H54 (cell line): ENCODE data around the gene REXO1.

Experiments used
- DNase-seq: peaks from one replicate; pipeline ENCODE4 v3.0.0; 2011; ENCODE audit warnings: low spot score, mixed read lengths; ENCODE audit not compliant: insufficient read length
- FAIRE-seq: peaks from 3 replicates; lab custom pipeline; 2011; peaks lifted over from hg19 to GRCh38; lab: Jason Lieb, UNC
- POLR2A ChIP-seq: IDR thresholded peaks from 2 replicates; pipeline ENCODE4 v1.6.1; 2011; ENCODE audit warnings: low read depth, mild to moderate bottlenecking, low read length

The REXO1 gene

DNA sequence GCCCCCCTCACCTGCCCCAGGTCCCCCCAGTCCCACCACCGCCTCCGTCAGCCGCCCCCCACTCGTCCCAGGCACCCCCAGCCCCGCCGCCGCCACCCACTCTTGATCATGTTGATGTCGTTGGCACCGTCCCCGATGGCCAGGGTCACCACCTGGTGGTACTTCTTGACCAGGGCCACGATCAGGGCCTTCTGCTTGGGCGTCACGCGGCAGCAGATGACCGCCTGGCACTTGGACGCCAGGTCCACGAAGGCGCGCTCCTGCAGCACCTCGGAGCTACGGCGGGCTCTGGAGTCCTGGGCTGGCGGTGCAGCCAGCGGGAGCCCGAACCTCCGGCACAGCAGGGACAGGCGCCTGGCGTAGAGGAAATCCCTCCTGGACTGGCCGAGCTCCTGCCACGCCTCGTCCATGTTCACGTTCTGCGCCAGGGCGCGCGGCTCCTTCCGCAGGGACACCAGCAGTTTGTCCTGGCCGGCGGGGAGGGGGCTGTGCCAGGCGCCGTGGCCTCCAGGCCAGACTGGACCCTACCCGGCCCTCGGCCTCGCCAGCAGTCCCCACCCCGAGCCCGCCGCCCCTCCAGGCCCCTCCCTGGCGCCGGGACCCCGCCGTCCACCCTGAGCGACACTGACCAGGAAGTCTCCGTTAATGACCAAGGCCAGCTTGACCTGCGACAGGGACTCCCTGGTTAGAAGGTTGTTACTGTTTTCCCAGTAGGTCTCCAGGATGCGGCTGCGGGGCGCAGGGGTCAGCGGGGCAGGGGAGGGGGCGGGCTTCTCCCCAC is 58.8 kb downstream of the REXO1 start:
- no peak for TF ChIP-seq POLR2A
- FAIRE-seq (no peak), DNase-seq (no peak)

DNA sequence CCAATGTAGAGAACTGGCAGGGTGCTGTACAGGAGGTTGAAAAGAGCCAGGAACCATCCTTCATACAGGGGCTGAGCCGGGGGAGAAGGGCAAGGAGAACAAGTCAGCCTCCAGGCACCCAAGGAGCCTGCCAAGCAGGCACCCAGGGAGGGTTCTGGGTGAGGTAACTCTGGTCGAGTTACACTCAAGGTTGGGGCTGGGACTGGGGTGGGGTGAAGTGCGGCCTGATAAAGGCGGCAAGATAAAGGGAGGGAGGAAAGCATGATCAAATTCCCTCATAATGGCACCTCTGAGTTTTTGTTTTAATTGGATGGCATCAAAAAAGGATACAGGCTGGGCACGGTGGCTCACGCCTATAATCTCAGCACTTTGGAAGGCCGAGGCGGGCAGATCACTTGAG is 61.2 kb downstream of the REXO1 start:
- FAIRE-seq (no peak), DNase-seq (no peak)
- TF ChIP-seq POLR2A: no peak

DNA sequence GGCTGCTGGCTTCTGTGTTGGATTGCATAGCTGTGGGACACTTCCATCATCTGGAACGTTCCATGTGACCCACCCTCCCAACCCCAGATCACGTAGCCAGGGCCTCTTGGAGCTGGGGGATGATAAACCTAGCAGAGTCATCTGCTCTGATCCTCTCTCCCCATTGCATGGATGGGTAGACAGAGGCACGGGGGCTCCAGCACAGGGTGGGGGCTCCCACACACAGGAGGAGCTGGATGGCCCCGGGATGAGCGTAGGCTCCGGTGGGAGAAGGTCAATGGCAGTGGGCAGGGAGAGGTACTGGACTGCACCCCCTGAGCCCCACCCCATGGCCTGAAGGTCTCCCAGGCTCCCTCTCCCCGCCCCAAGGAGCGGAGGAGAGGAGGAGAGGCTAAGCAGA is 61.6 kb downstream of the REXO1 start:
- no peak for DNase-seq
- FAIRE-seq: no peak
- TF ChIP-seq POLR2A: no peak

DNA sequence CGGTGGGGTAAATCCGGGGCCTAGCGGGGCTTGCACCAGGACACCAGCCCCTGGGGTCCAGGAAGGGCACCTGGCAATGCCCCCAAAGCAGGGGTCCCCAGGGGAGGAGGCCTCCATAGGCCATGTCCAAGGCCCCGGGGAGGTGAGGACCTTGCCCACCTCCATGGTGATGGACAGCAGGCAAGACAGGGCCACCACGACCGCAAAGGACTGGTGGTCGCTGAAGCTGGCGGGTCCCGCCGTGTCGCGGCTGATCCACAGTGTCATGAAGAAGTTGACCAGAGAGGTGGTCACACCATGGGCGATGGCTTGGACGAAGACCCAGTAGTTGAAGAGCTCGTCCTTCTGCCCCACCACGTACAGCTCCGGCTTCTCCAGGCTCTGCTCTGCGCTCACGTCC is 63.0 kb downstream of the REXO1 start:
- TF ChIP-seq POLR2A: no peak
- DNase-seq (no peak), FAIRE-seq (no peak)

DNA sequence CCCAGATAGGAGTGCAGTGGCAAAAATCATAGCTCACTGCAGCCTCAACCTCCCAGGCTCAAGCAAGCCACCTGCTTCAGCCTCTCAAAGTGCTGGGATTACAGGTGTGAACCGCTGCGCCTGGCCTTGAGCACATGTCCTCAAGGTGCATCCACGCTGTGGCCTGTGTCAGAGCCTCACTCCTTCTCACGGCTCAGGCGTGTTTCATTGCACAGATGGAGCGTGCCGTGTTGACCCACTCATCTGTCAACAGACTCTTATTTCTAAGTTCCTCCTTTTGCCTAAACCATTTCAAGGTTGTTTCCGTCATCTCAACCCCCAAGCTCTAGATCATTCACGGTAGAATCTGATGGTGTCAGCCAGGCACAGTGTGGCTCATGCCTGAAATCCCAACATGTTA is 64.4 kb downstream of the REXO1 start:
- FAIRE-seq (no peak), DNase-seq (no peak)
- TF ChIP-seq POLR2A: no peak

DNA sequence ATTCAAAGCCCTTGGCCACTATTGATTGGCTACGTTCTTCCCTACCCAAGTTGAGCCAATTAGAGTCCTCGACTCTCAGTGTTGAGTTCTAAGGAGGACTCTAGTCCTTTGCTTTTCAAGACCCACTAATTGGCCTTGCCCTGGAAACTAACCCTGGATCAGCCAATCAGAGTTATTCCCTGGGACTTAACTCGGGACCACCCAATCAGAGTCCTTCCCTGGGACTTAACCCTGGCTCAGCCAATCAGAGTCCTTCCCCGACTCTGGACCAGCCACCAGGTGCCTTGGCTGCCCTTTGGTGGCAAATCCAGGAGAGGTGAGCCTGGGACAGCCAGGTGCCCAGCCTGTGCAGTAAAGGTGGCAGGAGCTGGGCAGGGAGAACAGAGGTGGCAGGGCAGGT is 64.9 kb downstream of the REXO1 start:
- TF ChIP-seq POLR2A: no peak
- no peak for FAIRE-seq
- DNase-seq: no peak

DNA sequence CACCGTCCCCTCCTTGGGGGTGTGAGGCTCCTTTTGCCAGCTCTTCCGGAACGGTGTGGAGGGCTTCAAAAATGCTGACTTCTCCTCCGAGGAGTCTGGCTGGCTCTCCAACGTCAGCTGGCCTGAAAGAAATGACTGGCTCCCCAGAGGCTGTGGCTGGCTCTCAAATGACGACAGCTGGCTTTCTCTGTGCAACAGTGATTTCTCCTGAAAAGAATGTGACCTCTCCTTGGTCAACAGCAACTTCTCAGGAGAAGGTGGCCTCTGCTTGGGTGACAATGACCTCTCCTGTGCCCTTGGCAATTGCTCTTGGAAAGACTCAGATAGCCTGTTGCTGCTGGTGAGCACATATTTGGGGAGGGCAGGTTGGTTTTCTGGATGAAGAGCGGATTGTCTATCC is 65.8 kb downstream of the REXO1 start:
- DNase-seq (no peak), FAIRE-seq (no peak)
- TF ChIP-seq POLR2A: no peak

DNA sequence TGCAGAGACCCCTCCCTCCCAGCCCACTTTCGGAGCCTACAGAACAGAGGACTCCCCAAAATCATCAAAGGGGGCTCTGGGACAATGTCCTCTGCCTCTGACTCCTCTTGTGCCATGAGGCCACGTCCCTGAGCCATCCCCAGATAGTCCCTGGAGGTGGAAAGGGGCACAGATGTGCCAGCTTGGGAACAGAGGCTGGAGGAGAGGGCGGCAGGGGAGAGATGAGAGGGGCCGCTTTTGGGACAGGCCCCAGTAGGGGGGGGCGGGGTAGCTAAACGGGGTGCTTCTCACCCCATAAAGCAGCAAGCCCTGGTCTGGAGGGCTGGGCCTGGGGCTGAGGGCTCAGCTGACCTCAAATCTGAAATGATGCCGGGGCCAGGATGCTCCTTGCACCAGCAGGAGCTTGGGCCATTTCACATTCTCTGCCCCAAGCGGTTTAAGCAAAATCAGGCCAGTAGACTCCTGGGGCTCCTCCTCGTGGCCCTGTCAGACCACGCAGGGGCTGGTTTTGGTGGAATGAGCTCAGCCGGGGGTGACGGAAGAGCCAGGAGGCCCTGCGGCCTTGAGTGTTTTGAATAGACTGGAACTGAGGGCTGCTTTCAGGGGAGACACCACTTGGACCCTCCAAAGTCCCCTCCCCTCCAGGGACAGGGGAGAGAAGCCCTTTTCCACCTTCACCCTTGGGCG is 67.9 kb downstream of the REXO1 start:
- no peak for DNase-seq
- no peak for TF ChIP-seq POLR2A
- FAIRE-seq: no peak

DNA sequence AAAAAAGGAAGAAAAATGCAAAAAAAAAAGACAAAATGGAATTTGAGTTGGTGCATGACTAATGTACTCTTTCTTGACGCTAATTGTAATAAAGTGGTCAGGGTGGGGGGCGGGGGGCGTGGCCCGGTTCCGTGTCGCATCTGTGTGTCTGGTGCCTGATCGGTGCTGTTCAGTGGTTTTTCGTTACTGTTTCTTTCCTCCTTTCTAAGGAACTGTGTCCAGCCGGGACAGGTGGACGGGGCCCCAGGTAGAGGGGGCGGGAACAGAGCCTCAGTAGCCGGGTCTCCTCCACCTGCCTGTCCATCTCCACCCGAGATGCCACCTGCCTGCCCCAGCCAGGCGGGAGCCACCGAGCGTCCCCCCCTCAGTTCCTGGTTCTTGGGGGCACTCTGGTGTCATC is 68.7 kb downstream of the REXO1 start:
- no peak for TF ChIP-seq POLR2A
- DNase-seq: no peak
- FAIRE-seq: no peak

DNA sequence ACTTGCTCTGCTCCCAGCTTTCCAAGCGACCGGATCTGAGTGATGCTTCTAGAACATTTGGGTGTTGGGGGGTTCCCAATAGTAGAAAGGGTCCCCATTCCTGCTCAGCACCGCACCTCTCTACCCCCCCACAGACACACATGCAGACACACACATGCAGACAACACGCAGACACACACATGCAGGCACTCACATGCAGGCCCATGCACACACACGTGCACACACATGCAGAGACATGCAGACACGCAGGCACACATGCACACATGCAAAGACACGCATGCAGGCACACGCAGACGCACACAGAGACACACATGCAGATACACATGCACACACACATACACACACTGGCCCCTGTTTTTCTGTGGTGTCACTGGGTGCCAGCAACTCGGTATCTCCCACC is 71.1 kb downstream of the REXO1 start:
- FAIRE-seq (no peak), DNase-seq (no peak)
- TF ChIP-seq POLR2A: no peak

DNA sequence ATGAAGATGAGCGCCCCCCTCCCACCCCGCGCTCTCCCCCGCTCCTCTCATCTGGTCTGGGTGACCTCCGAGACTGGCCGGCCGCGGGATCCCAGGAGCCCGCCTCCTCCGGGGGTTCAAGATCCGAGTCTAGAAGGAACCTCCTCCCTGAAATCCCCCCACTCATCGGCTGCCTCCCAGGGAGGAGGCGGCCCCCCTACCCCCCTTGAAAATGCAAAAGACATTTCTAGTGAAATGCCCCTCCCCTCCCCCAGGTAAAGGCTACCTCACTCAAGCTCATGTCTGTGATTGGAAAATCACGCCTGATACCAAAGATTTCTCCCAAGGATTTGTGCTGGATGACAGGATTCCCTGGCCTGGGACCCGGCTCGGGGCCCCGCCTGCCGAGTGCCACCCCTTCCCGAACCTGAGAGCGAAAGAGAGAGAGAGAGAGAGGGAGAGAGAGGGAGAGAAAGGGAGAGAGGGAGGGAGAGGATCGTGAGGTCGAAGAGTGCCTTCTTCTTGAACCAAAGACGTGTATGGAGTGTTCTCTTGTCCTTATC is 71.6 kb downstream of the REXO1 start:
- no peak for TF ChIP-seq POLR2A
- DNase-seq (no peak), FAIRE-seq (no peak)

DNA sequence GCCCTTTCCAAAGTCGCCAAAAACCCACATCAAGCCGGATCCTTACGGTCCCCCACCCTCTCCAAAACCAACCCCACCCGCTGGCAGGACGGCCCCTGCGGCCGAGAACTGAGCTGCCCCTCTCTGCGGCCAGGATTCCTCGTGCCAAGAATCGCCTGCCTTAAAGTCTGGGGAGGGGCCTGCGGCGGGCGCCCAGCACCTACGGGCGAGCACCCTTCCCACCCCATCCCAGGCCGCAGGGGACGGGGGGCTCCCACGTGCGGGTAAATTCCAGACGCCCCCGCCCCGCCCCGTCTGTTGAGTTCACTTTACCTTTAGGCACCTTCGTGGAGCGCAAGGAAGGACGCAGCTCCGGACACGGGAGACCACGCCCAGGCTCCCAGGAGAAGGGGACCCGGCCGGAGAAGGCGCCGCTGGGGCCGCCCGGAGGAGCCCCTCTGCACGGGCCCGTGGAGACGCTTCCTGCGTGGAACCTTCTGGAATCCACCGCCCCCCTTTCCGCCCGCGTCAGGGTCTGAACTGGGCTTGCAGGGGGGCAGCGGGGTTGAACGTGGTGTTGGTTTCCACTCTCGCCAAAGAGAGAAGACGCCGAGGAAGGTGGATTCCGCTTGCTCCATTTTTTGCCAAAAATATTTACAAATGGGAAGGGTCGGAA is 72.2 kb downstream of the REXO1 start:
- DNase-seq: no peak
- FAIRE-seq: no peak

DNA sequence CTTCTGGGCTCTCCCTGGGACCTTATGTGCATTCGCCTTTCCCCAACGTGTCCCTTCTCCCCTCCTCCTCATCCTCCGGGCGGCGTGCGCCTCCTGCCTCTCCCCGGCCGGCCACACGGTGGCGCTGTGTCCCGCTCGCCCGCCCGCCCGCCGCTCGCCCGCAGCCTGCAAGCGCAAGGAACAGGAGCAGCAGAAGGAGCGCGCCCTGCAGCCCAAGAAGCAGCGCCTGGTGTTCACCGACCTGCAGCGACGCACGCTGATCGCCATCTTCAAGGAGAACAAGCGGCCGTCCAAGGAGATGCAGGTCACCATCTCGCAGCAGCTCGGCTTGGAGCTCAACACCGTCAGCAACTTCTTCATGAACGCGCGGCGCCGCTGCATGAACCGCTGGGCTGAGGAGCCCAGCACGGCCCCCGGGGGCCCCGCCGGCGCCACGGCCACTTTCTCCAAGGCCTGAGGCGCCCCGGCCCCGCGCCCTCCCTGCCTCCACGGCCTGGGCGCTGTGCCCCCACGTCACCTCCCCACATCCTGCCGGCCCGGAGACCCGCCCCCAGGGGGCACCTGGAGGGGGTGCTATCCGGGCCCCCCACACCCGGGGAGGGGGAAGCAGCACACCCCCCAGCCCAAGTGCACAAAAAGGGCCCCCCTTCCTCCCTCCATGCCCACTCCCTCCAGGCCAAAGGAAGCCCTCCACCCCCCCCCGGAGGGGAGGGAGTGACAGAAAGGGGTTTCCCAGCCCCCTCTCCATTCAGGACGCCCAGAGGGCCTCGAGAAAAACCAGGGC is 73.1 kb downstream of the REXO1 start:
- DNase-seq (no peak), FAIRE-seq (no peak)
- no peak for TF ChIP-seq POLR2A

More for the DNA sequence above, 72.2 kb downstream of the REXO1 start:
- TF ChIP-seq POLR2A: no peak

DNA sequence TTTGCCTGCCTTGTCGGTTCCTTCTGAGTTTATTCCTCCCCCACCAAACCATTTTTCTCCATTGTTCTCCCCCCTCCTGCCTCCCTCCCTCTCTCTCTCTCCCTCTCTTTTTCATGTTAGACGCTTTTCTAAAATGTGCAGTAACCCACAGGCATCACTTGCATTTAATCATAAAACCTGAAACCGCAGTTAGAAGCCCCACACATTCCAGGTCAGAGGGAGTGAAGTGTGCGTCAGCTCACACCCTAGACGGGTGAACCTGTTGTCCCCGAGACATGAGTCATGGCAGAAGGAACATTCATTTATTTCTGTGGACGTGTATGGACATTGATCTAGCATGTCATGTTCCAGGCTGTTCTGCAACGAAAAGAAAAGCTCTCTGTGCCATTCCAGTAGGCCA is 75.1 kb downstream of the REXO1 start:
- no peak for TF ChIP-seq POLR2A
- FAIRE-seq: peak; percentile 91
- DNase-seq: peak; percentile 91
